HepG2 (cell line): Measurements from ENCODE around the gene ARHGAP19. TPM values are rescaled to one million over a fixed set of nuclear protein-coding genes. Genes with fewer than 3 reads are reported as not detected.

Source experiments
- ATAC-seq: fragments of 200-7000 bp; cut with Tn5 transposase; 3 replicates; pipeline ENCODE4 v1.9.1; 2020; ENCODE audit warnings: mild to moderate bottlenecking, moderate library complexity
- BruUV-seq: library from RNA; stranded (reverse); fragments of 400-500 nt; replicated peaks from 2 replicates; lab custom pipeline; 2021; lab: Mats Ljungman, UMichigan
- CTCF ChIA-PET: fragments of 300-600 bp; formaldehyde crosslinking; extraction: SDS; loops from one replicate; lab custom pipeline; 2021; ENCODE audit warnings: low total read pairs, inconsistent platforms, low intra/inter-chr PET ratio; lab: Yijun Ruan, JAX
- POLR2A ChIA-PET: fragments of 350-600 bp; sonication (Branson Sonifier 250); formaldehyde crosslinking; loops from one replicate; lab custom pipeline; 2020; ENCODE audit warnings: antibody characterized with exemption, inconsistent platforms; lab: Yijun Ruan, JAX
- DNase-seq: peaks from one replicate; pipeline ENCODE4 v3.0.0-alpha.2; 2015; ENCODE audit warnings: low spot score
- FAIRE-seq: peaks from 3 replicates; lab custom pipeline; 2011; peaks lifted over from hg19 to GRCh38; lab: Jason Lieb, UNC
- H2AFZ ChIP-seq: one replicate; pipeline ENCODE4 v1.6.1; 2011; ENCODE audit warnings: low read length, inconsistent platforms
- H3K27ac ChIP-seq: fragments of 300-600 bp; 3 replicates; pipeline ENCODE4 v1.8.0; 2011; ENCODE audit warnings: mixed run types, mild to moderate bottlenecking, mixed read lengths, low read length, inconsistent platforms; ENCODE audit not compliant: insufficient read depth; ENCODE audit errors: extremely low read length
- H3K27me3 ChIP-seq, 2 experiments: fragments of 200-600 bp in 1 of 2; 2 replicates in 1 of 2; 3 replicates in 1 of 2; pipeline versions ENCODE4 v1.6.0 to v1.8.0; 2011; ENCODE audit warnings: low read length in 2 of 2, mild to moderate bottlenecking in 2 of 2, moderate library complexity in 2 of 2, inconsistent platforms in 1 of 2; ENCODE audit not compliant: insufficient read depth in 2 of 2, control insufficient read depth in 1 of 2
- H3K36me3 ChIP-seq, 2 experiments: fragments of 200-600 bp in 1 of 2; replicated peaks in 1 of 2; 2 replicates in 1 of 2; 3 replicates in 1 of 2; pipeline versions ENCODE4 v1.5.1 to v1.8.0; 2011; ENCODE audit warnings: low read length in 2 of 2, inconsistent platforms in 1 of 2; ENCODE audit not compliant: insufficient read depth in 2 of 2, control insufficient read depth in 1 of 2
- H3K4me1 ChIP-seq: 2 replicates; pipeline ENCODE4 v1.5.1; 2012; ENCODE audit warnings: low read length, inconsistent platforms; ENCODE audit not compliant: insufficient read depth
- H3K4me2 ChIP-seq: 2 replicates; pipeline ENCODE4 v1.6.0; 2011; ENCODE audit warnings: low read depth, low read length, inconsistent platforms
- H3K4me3 ChIP-seq, 3 experiments: fragments of 200-600 bp in 1 of 3; sonication (generic), shearing (Covaris generic) in 1 of 3; replicated peaks in 1 of 3; 2 replicates each; pipeline ENCODE4 v1.5.1; 2011 to 2016; ENCODE audit warnings: low read length in 3 of 3, inconsistent platforms in 2 of 3, low read depth in 2 of 3, mild to moderate bottlenecking in 2 of 3, control low read depth in 1 of 3, mixed read lengths in 1 of 3; ENCODE audit not compliant: insufficient read depth in 1 of 3
- H3K79me2 ChIP-seq: one replicate; pipeline ENCODE4 v1.6.1; 2011; ENCODE audit warnings: low read length, inconsistent platforms; ENCODE audit not compliant: insufficient read depth
- H3K9ac ChIP-seq: 2 replicates; pipeline ENCODE4 v1.6.0; 2011; ENCODE audit warnings: mild to moderate bottlenecking, low read depth, low read length, inconsistent platforms; ENCODE audit not compliant: insufficient read depth
- H3K9me3 ChIP-seq: 2 replicates; pipeline ENCODE4 v1.5.1; 2012; ENCODE audit warnings: mild to moderate bottlenecking, low read length
- H4K20me1 ChIP-seq: 2 replicates; pipeline ENCODE4 v1.6.0; 2011; ENCODE audit warnings: inconsistent platforms, mild to moderate bottlenecking, low read length, moderate library complexity; ENCODE audit not compliant: insufficient read depth
- AGO2 ChIP-seq: fragments of 200-400 bp; formaldehyde crosslinking; optimal IDR thresholded peaks from 2 replicates; pipeline ENCODE3; 2017; ENCODE audit warnings: mild to moderate bottlenecking, low read depth, low read length, moderate library complexity
- ELF3 ChIP-seq: IDR thresholded peaks from 2 replicates; pipeline ENCODE4 v1.6.1; 2016; ENCODE audit warnings: missing genetic modification reagents, missing compliant biosample characterization
- FOXA3 ChIP-seq: IDR thresholded peaks from 2 replicates; pipeline ENCODE4 v1.6.1; 2016; ENCODE audit warnings: missing genetic modification reagents, missing compliant biosample characterization
- NBN ChIP-seq: fragments of 450-650 bp; conservative IDR thresholded peaks from 2 replicates; pipeline ENCODE4 v1.6.1; 2017
- NR3C1 ChIP-seq: sonication (generic); formaldehyde crosslinking; IDR thresholded peaks from 2 replicates; pipeline ENCODE4 v1.4.0; 2020; ENCODE audit warnings: missing genetic modification reagents
- POLR2A ChIP-seq, 2 experiments: IDR thresholded peaks; 2 replicates each; pipeline ENCODE4 v1.6.1; 2011; ENCODE audit warnings: low read depth in 2 of 2, low read length in 2 of 2, mild to moderate bottlenecking in 1 of 2, moderate library complexity in 1 of 2; ENCODE audit not compliant: insufficient read depth in 1 of 2
- RFXANK ChIP-seq: IDR thresholded peaks from 2 replicates; pipeline ENCODE4 v1.6.1; 2016
- TEAD3 ChIP-seq: optimal IDR thresholded peaks from 2 replicates; pipeline ENCODE3; 2016; ENCODE audit warnings: borderline replicate concordance
- ZFP82 ChIP-seq: sonication (generic); formaldehyde crosslinking; IDR thresholded peaks from 2 replicates; pipeline ENCODE4 v1.5.1; 2020; ENCODE audit warnings: mild to moderate bottlenecking, missing genetic modification reagents, borderline replicate concordance
- ZNF790 ChIP-seq: sonication (generic); formaldehyde crosslinking; IDR thresholded peaks from 2 replicates; pipeline ENCODE4 v1.8.0; 2022; ENCODE audit warnings: missing genetic modification reagents, mild to moderate bottlenecking, borderline replicate concordance
- WGBS: methylation state at CpG from one replicate; pipeline ENCODE4 v1.1.6; 2017; ENCODE audit warnings: low lambda C conversion rate; 5-methylcytosine and 5-hydroxymethylcytosine counted together
- in situ Hi-C: cut with HindIII; loops from 2 replicates; pipeline ENCODE4 v1.10.0; 2017; ENCODE audit warnings: low pct_unique_long_range_greater_than_20kb; ENCODE audit not compliant: extremely low pct_ligation_motif_present
- intact Hi-C: fragments of 100-400 bp; cut with micrococcal nuclease; formaldehyde crosslinking; loops from one replicate; pipeline ENCODE4 v1.10.0; 2022; ENCODE audit not compliant: unreplicated experiment
- polyA plus RNA-seq, 8 experiments: library from polyadenylated mRNA; depleted of rRNA in 3 of 8; stranded (reverse) in 7 of 8; unstranded in 1 of 8; fragments of >200 nt; fragmentation: Illumina TruSeq in 4 of 8; extraction: Trizol in 4 of 8; gene quantifications; 2 replicates each; pipeline versions ENCODE4 v1.2.1 to v1.2.3, GENCODE V29; 2011 to 2016; ENCODE audit warnings: low read depth in 4 of 8, missing spikeins in 1 of 8, mixed read lengths in 1 of 8; ENCODE audit not compliant: insufficient read depth in 1 of 8
- total RNA-seq, 5 experiments: library from RNA; depleted of rRNA; stranded (reverse); fragments of >200 nt; fragmentation: Illumina TruSeq; extraction: Trizol; gene quantifications; 2 replicates each; pipeline ENCODE4 v1.2.3, GENCODE V29; 2016; ENCODE audit warnings: low read depth in 1 of 5
- TF ChIP-seq, protein P1 (sequence below): sonication (generic); formaldehyde crosslinking; IDR thresholded peaks from 2 replicates; pipeline ENCODE4 v1.8.0; 2022; ENCODE audit warnings: mild to moderate bottlenecking, missing genetic modification reagents; ENCODE audit not compliant: insufficient replicate concordance
- TF ChIP-seq, protein P2 (sequence below): sonication (generic); formaldehyde crosslinking; IDR thresholded peaks from 2 replicates; pipeline ENCODE4 v1.8.1; 2023; ENCODE audit warnings: missing genetic modification reagents, inconsistent platforms, borderline replicate concordance

Gene ARHGAP19
- total and polyA plus RNA-seq, 2 of the 13 experiments (the other 11 are each of a cell fraction or from before 2014, with no cell fraction given): 7.6 to 10.0 TPM

DNA sequence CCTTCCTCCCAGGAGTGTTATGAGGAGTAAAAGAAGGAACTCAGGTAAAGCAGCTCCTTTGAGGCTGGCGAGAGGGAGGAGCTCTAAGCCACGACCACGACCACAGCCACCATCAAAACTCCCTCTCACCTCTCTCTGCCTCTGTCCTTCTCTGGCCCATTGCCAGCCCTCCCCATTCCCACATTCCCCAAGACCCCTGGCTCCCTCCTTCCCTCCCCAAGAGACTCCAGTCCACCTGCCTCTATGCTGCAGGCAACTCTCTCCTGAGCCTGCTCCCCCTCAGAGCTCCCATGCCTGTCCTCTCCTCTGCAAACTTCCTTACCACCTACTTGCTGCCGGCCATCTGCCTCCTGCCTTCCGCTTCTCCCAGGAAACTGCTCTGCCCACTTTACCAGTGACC lies 116.2 kb downstream of the ARHGAP19 start:
- DNase-seq (no peak), FAIRE-seq (no peak), ATAC-seq (no peak)
- Histone ChIP-seq H3K27ac (no peak overlapping the region), H3K4me1 (0 out of 2 replicates have a peak, but pooled peaks cover under 1% of the 10 kb centered on the region), H4K20me1 (no peaks in the 10 kb centered on the region), H3K36me3 (no peaks in the 10 kb centered on the region), H3K9ac (no peak overlapping the region), H3K9me3 (no peaks in the 10 kb centered on the region), H3K4me2 (no peak overlapping the region), H2AFZ (no peak overlapping the region), H3K4me3 (no peak overlapping the region), H3K79me2 (no peaks in the 10 kb centered on the region), H3K27me3 (peaks cover 5 to 76% of the 10 kb centered on the region in 2 experiments)
- no TSS peak for BruUV-seq
- ChIA-PET CTCF (no interaction called here), POLR2A (no interaction called here)
- WGBS: 8% methylated on average over 5 of the region's 5 CpGs
- intact Hi-C loops: no loop called here
- TF ChIP-seq, protein P1, sequence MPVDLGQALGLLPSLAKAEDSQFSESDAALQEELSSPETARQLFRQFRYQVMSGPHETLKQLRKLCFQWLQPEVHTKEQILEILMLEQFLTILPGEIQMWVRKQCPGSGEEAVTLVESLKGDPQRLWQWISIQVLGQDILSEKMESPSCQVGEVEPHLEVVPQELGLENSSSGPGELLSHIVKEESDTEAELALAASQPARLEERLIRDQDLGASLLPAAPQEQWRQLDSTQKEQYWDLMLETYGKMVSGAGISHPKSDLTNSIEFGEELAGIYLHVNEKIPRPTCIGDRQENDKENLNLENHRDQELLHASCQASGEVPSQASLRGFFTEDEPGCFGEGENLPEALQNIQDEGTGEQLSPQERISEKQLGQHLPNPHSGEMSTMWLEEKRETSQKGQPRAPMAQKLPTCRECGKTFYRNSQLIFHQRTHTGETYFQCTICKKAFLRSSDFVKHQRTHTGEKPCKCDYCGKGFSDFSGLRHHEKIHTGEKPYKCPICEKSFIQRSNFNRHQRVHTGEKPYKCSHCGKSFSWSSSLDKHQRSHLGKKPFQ (CRISPR knock-in tag): no peak
- TF ChIP-seq NR3C1: no peak
- no peak for TF ChIP-seq NBN
- TF ChIP-seq RFXANK (CRISPR knock-in tag): no peak
- TF ChIP-seq ELF3 (CRISPR knock-in tag): no peak
- no peak for TF ChIP-seq FOXA3
- TF ChIP-seq AGO2: no peak
- TF ChIP-seq POLR2A (IDR thresholded peaks at IDR 0.05; ENCODE audit: insufficient read depth in 1 of 2, low read depth in 2 of 2, low read length in 2 of 2): no peak
- no peak for TF ChIP-seq ZFP82 (CRISPR knock-in tag)
- no peak for TF ChIP-seq ZNF790
- no peak for TF ChIP-seq TEAD3 (CRISPR knock-in tag)
- TF ChIP-seq, protein P2, sequence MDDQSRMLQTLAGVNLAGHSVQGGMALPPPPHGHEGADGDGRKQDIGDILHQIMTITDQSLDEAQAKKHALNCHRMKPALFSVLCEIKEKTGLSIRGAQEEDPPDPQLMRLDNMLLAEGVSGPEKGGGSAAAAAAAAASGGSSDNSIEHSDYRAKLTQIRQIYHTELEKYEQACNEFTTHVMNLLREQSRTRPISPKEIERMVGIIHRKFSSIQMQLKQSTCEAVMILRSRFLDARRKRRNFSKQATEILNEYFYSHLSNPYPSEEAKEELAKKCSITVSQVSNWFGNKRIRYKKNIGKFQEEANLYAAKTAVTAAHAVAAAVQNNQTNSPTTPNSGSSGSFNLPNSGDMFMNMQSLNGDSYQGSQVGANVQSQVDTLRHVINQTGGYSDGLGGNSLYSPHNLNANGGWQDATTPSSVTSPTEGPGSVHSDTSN: no peak
- in situ Hi-C loops: no loop called here
